AG09319 (cell line): ENCODE data around the gene CRACDL.

Experiments used
- DNase-seq: peaks from one replicate; pipeline ENCODE4 v3.0.0-alpha.2; 2010; ENCODE audit warnings: low read depth; ENCODE audit errors: extremely low read depth
- CTCF ChIP-seq: IDR thresholded peaks from 2 replicates; pipeline ENCODE4 v1.5.1; 2011; ENCODE audit warnings: low read depth, mild to moderate bottlenecking, inconsistent platforms, low read length, moderate library complexity

CRACDL gene

GRCh38 chr2:98822301-98823164 is 113.5 kb downstream of the CRACDL start:
- no peak for DNase-seq
- TF ChIP-seq CTCF: peak; percentile 16

GRCh38 chr2:98821629-98822135 is 114.3 kb downstream of the CRACDL start:
- no peak for TF ChIP-seq CTCF
- DNase-seq: no peak

GRCh38 chr2:98819231-98819766 is 116.7 kb downstream of the CRACDL start:
- no peak for DNase-seq
- TF ChIP-seq CTCF: no peak

- TF ChIP-seq CTCF: no peak
These were observed 117.9 kb downstream of the CRACDL start for GRCh38 chr2:98818164-98818563.

GRCh38 chr2:98816281-98816680 is 119.7 kb downstream of the CRACDL start:
- no peak for DNase-seq
- no peak for TF ChIP-seq CTCF

More at GRCh38 chr2:98818164-98818563, 117.9 kb downstream of the CRACDL start:
- no peak for DNase-seq

- DNase-seq: no peak
- no peak for TF ChIP-seq CTCF
These were observed 120.2 kb downstream of the CRACDL start for GRCh38 chr2:98815795-98816194.

GRCh38 chr2:98811766-98812165 is 124.3 kb downstream of the CRACDL start:
- no peak for TF ChIP-seq CTCF
- no peak for DNase-seq
